Neuronal stem cell (in vitro differentiated cells): ENCODE results near the gene PTH1R.

Experiments
- DNase-seq: peaks from one replicate; pipeline ENCODE4 v3.0.0-alpha.2; 2013; ENCODE audit warnings: low spot score
- H2AFZ ChIP-seq: one replicate; pipeline ENCODE4 v1.6.1; 2013; ENCODE audit warnings: mild to moderate bottlenecking, low read length, inconsistent platforms
- H2AK5ac ChIP-seq: 2 replicates; pipeline ENCODE4 v1.6.1; 2013; ENCODE audit warnings: low read depth, mild to moderate bottlenecking, inconsistent platforms, low read length, moderate library complexity, mixed read lengths
- H2BK120ac ChIP-seq: 2 replicates; pipeline ENCODE4 v1.6.1; 2013; ENCODE audit warnings: low read depth, mild to moderate bottlenecking, inconsistent platforms, low read length, moderate library complexity, mixed read lengths
- H2BK12ac ChIP-seq: one replicate; pipeline ENCODE4 v1.6.1; 2013; ENCODE audit warnings: low read length, inconsistent platforms
- H2BK15ac ChIP-seq: 2 replicates; pipeline ENCODE4 v1.6.1; 2013; ENCODE audit warnings: mild to moderate bottlenecking, low read length, inconsistent platforms, mixed read lengths
- H2BK5ac ChIP-seq: one replicate; pipeline ENCODE4 v1.6.1; 2013; ENCODE audit warnings: inconsistent platforms, mild to moderate bottlenecking, low read length, moderate library complexity
- H3K14ac ChIP-seq: one replicate; pipeline ENCODE4 v1.6.1; 2013; ENCODE audit warnings: low read length, inconsistent platforms
- H3K18ac ChIP-seq: 2 replicates; pipeline ENCODE4 v1.6.1; 2013; ENCODE audit warnings: low read length, inconsistent platforms
- H3K23ac ChIP-seq: 2 replicates; pipeline ENCODE4 v1.6.1; 2013; ENCODE audit warnings: low read depth, mild to moderate bottlenecking, mixed read lengths, low read length, inconsistent platforms; ENCODE audit not compliant: poor library complexity
- H3K27ac ChIP-seq: replicated peaks from 3 replicates; pipeline ENCODE4 v1.5.1; 2013; ENCODE audit warnings: low read length, inconsistent platforms
- H3K27me3 ChIP-seq, 3 experiments: 2 replicates each; pipeline ENCODE4 v1.6.1; 2013; ENCODE audit warnings: low read length in 3 of 3, mild to moderate bottlenecking in 2 of 3, inconsistent platforms in 1 of 3, low read depth in 1 of 3, mixed read lengths in 1 of 3, moderate library complexity in 1 of 3; ENCODE audit not compliant: control insufficient read depth in 3 of 3, insufficient read depth in 3 of 3
- H3K36me3 ChIP-seq, 2 donors: replicated peaks in 1 of 2; 2 replicates each; pipeline ENCODE4 v1.6.1; 2013; ENCODE audit warnings: low read length in 2 of 2; ENCODE audit not compliant: control insufficient read depth in 2 of 2, insufficient read depth in 2 of 2
- H3K4ac ChIP-seq: 2 replicates; pipeline ENCODE4 v1.6.1; 2013; ENCODE audit warnings: inconsistent platforms, mild to moderate bottlenecking, low read length, moderate library complexity
- H3K4me1 ChIP-seq, 2 donors: 1 replicate in 1 of 2; 2 replicates in 1 of 2; pipeline ENCODE4 v1.6.1; 2013; ENCODE audit warnings: low read length in 2 of 2, low read depth in 1 of 2; ENCODE audit not compliant: control insufficient read depth in 2 of 2, insufficient read depth in 1 of 2
- H3K4me2 ChIP-seq: one replicate; pipeline ENCODE4 v1.6.1; 2013; ENCODE audit warnings: mild to moderate bottlenecking, low read length, inconsistent platforms; ENCODE audit not compliant: insufficient read depth, poor library complexity, severe bottlenecking
- H3K4me3 ChIP-seq, 2 donors: 2 replicates each; pipeline ENCODE4 v1.5.1; 2013; ENCODE audit warnings: low read length in 2 of 2, mild to moderate bottlenecking in 2 of 2, inconsistent platforms in 1 of 2, moderate library complexity in 1 of 2
- H3K79me1 ChIP-seq: one replicate; pipeline ENCODE4 v1.6.1; 2013; ENCODE audit warnings: low read depth, mild to moderate bottlenecking, inconsistent platforms, low read length, moderate library complexity
- H3K9ac ChIP-seq: one replicate; pipeline ENCODE4 v1.6.1; 2013; ENCODE audit warnings: mild to moderate bottlenecking, low read depth, low read length, inconsistent platforms; ENCODE audit not compliant: poor library complexity
- H3K9me3 ChIP-seq, 2 donors: replicated peaks in 1 of 2; 2 replicates each; pipeline versions ENCODE3 to v1.6.1; 2013; ENCODE audit warnings: low read length in 2 of 2, mild to moderate bottlenecking in 2 of 2, inconsistent platforms in 1 of 2, low read depth in 1 of 2, mixed read lengths in 1 of 2, moderate library complexity in 1 of 2; ENCODE audit not compliant: control insufficient read depth in 2 of 2, insufficient read depth in 1 of 2
- H4K8ac ChIP-seq: one replicate; pipeline ENCODE4 v1.6.1; 2013; ENCODE audit warnings: low read depth, mild to moderate bottlenecking, inconsistent platforms, low read length, moderate library complexity
- H4K91ac ChIP-seq: one replicate; pipeline ENCODE4 v1.6.1; 2013; ENCODE audit warnings: low read length, low read depth, mild to moderate bottlenecking, inconsistent platforms; ENCODE audit not compliant: poor library complexity
- WGBS, 2 donors: extraction: QIAGEN DNeasy Blood & Tissue Kit; methylation state at CpG; one replicate each; pipeline ENCODE4 v1.1.7; 2013; ENCODE audit warnings: missing lambda C conversion rate in 2 of 2, mixed read lengths in 1 of 2; ENCODE audit not compliant: insufficient read length in 2 of 2, insufficient replicate concordance in 1 of 2; ENCODE audit errors: extremely low coverage in 2 of 2; 5-methylcytosine and 5-hydroxymethylcytosine counted together

Gene PTH1R

GRCh38 chr3:46870651-46871050 is 6.9 kb upstream of the PTH1R start:
- Histone ChIP-seq H3K4ac (no peak overlapping the region), H3K23ac (no peak overlapping the region), H3K27ac (no peak overlapping the region), H2BK120ac (no peak overlapping the region), H3K4me3 (no peak overlapping the region), H2BK12ac (no peak overlapping the region), H3K4me2 (no peak overlapping the region), H3K36me3 (no peaks in the 10 kb centered on the region), H2AK5ac (peak overlapping the region; percentile 20), H2AFZ (no peak overlapping the region), H2BK15ac (no peak overlapping the region), H2BK5ac (no peak overlapping the region), H3K79me1 (no peaks in the 10 kb centered on the region), H3K9ac (no peak overlapping the region), H3K18ac (no peak overlapping the region), H3K4me1 (peaks cover 1 to 6% of the 10 kb centered on the region in 2 donors), H3K27me3 (peaks cover 0 to 57% (median 2%) of the 10 kb centered on the region in 3 experiments), H4K8ac (no peak overlapping the region), H4K91ac (no peak overlapping the region), H3K14ac (no peak overlapping the region), H3K9me3 (no peaks in the 10 kb centered on the region)
- no CpG with 5 or more reads among the region's 5 CpGs for WGBS, 2 donors
- no peak for DNase-seq

- no peak overlapping the region for H2BK5ac ChIP-seq
- H3K14ac ChIP-seq, result no peak overlapping the region
- no peak overlapping the region for H3K4ac ChIP-seq
- WGBS, 2 donors, result no CpG with 5 or more reads among the region's 10 CpGs
- H3K27me3 ChIP-seq, result peaks cover 0 to 63% (median 2%) of the 10 kb centered on the region in 3 experiments
- H3K4me1 ChIP-seq, result peaks cover 1 to 6% of the 10 kb centered on the region in 2 donors
- no peak overlapping the region for H4K91ac ChIP-seq
- H3K18ac ChIP-seq, result no peak overlapping the region
- no peak overlapping the region for H3K9ac ChIP-seq
- H3K27ac ChIP-seq, result no peak overlapping the region
- H2BK12ac ChIP-seq, result no peak overlapping the region
- no peak overlapping the region for H3K4me2 ChIP-seq
- no peak overlapping the region for H3K4me3 ChIP-seq
- no peak overlapping the region for H2AFZ ChIP-seq
- no peak overlapping the region for H3K23ac ChIP-seq
- no peaks in the 10 kb centered on the region for H3K36me3 ChIP-seq
- H3K79me1 ChIP-seq, result no peaks in the 10 kb centered on the region
- H2BK15ac ChIP-seq, result no peak overlapping the region
- no peak overlapping the region for H4K8ac ChIP-seq
- no peaks in the 10 kb centered on the region for H3K9me3 ChIP-seq
- DNase-seq, result no peak
- no peak overlapping the region for H2BK120ac ChIP-seq
- peak overlapping the region; percentile 11 for H2AK5ac ChIP-seq
These were observed 6.3 kb upstream of the PTH1R start for GRCh38 chr3:46871222-46871621.

GRCh38 chr3:46873521-46873920 is 4.0 kb upstream of the PTH1R start:
- Histone ChIP-seq H3K4me1 (peaks cover 6% of the 10 kb centered on the region in 2 donors), H3K36me3 (no peaks in the 10 kb centered on the region), H3K23ac (no peak overlapping the region), H3K79me1 (no peaks in the 10 kb centered on the region), H3K27ac (no peak overlapping the region), H3K9me3 (no peaks in the 10 kb centered on the region), H3K14ac (no peak overlapping the region), H2BK15ac (no peak overlapping the region), H2AK5ac (no peak overlapping the region), H3K9ac (no peak overlapping the region), H2BK12ac (no peak overlapping the region), H4K91ac (no peak overlapping the region), H2AFZ (no peak overlapping the region), H2BK120ac (no peak overlapping the region), H3K18ac (peak overlapping the region; percentile 16), H4K8ac (no peak overlapping the region), H3K4ac (no peak overlapping the region), H3K27me3 (peaks cover 0 to 85% (median 2%) of the 10 kb centered on the region in 3 experiments), H2BK5ac (no peak overlapping the region), H3K4me2 (no peak overlapping the region), H3K4me3 (no peak overlapping the region)
- no CpG with 5 or more reads among the region's 5 CpGs for WGBS, 2 donors
- DNase-seq, result no peak

GRCh38 chr3:46874430-46874829 is 3.1 kb upstream of the PTH1R start:
- Histone ChIP-seq H3K14ac (no peak overlapping the region), H3K36me3 (no peaks in the 10 kb centered on the region), H4K91ac (no peak overlapping the region), H2AFZ (peak overlapping the region; percentile 55), H3K27ac (no peak overlapping the region), H2BK15ac (no peak overlapping the region), H2BK5ac (peak overlapping the region; percentile 46), H3K27me3 (peaks cover 0 to 91% (median under 1%) of the 10 kb centered on the region in 3 experiments), H2BK120ac (no peak overlapping the region), H3K4me3 (no peak overlapping the region), H3K18ac (peak overlapping the region; percentile 52), H3K4me2 (no peak overlapping the region), H3K23ac (no peak overlapping the region), H2BK12ac (no peak overlapping the region), H2AK5ac (peak overlapping the region; percentile 41), H3K79me1 (no peaks in the 10 kb centered on the region), H3K9me3 (no peaks in the 10 kb centered on the region), H4K8ac (no peak overlapping the region), H3K9ac (no peak overlapping the region), H3K4ac (no peak overlapping the region), H3K4me1 (peaks cover 6 to 11% of the 10 kb centered on the region in 2 donors)
- no CpG with 5 or more reads among the region's 18 CpGs for WGBS, 2 donors
- DNase-seq, result no peak
